Sigmoid colon (tissue), 4 donors: ENCODE results near the gene KDM6B.

ENCODE experiments used
- EP300 ChIP-seq, 4 donors: sonication (generic); formaldehyde crosslinking; IDR thresholded peaks; one replicate each; pipeline ENCODE4 v1.6.1; 2017; ENCODE audit warnings: antibody characterized with exemption in 4 of 4
- POLR2A ChIP-seq, 2 donors: fragments of 450-650 bp; IDR thresholded peaks; one replicate each; pipeline ENCODE4 v1.6.1; 2016; ENCODE audit warnings: antibody characterized with exemption in 2 of 2, mild to moderate bottlenecking in 2 of 2, moderate library complexity in 2 of 2
- POLR2AphosphoS5 ChIP-seq, 4 donors: sonication (generic); formaldehyde crosslinking; IDR thresholded peaks; one replicate each; pipeline ENCODE4 v1.6.1; 2017; ENCODE audit warnings: antibody characterized with exemption in 4 of 4
- TF ChIP-seq, protein P1 (sequence below), 4 experiments: fragments of 450-650 bp in 3 of 4; fragments of 200-600 bp in 1 of 4; IDR thresholded peaks; one replicate each; pipeline ENCODE4 v1.5.1; 2016 to 2019; ENCODE audit warnings: antibody characterized with exemption in 4 of 4, mild to moderate bottlenecking in 3 of 4, moderate library complexity in 2 of 4

DNA sequence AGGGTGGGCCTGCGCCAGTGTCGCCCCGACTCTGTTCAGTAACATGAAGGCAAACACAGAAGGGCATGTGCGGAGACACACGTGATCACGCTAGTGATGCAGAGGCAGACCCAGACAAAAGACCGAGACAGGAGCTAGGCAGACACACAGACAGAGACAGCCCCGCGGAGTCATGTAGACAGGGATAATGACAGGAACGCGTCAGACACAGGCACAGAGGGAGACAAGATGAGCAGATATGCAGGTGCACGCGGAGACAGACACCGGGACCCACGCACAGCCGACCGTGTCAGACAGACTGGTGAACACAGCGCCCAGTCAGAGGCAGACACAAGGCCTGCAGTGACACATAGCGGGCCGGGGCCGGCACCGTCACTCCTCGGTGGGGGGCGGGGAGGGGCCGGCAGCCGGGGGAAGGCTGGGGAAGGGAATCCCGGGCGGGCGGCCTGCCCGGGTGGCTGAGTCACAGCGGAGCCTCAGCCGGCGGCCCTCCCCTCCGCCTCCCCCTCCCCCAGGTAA, 7.4 kb downstream of the KDM6B start:
- TF ChIP-seq POLR2A (IDR thresholded peaks at IDR 0.05) (no peak), EP300 (IDR thresholded peaks at IDR 0.05) (no peak), POLR2AphosphoS5 (IDR thresholded peaks at IDR 0.05) (peak in 3 of 4 donors; percentile 56 to 73 (median 73))
- TF ChIP-seq, protein P1, sequence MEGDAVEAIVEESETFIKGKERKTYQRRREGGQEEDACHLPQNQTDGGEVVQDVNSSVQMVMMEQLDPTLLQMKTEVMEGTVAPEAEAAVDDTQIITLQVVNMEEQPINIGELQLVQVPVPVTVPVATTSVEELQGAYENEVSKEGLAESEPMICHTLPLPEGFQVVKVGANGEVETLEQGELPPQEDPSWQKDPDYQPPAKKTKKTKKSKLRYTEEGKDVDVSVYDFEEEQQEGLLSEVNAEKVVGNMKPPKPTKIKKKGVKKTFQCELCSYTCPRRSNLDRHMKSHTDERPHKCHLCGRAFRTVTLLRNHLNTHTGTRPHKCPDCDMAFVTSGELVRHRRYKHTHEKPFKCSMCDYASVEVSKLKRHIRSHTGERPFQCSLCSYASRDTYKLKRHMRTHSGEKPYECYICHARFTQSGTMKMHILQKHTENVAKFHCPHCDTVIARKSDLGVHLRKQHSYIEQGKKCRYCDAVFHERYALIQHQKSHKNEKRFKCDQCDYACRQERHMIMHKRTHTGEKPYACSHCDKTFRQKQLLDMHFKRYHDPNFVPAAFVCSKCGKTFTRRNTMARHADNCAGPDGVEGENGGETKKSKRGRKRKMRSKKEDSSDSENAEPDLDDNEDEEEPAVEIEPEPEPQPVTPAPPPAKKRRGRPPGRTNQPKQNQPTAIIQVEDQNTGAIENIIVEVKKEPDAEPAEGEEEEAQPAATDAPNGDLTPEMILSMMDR (IDR thresholded peaks at IDR 0.05), result peak in 1 of 4 experiments; percentile 11
